PC-9 (cell line): ENCODE data around the gene RNASE12. TPM values are rescaled to one million over a fixed set of nuclear protein-coding genes. Genes with fewer than 3 reads are reported as not detected.

Experiments used
- BruUV-seq: library from RNA; stranded (reverse); fragments of 400-500 nt; replicated peaks from 2 replicates; lab custom pipeline; 2021; lab: Mats Ljungman, UMichigan
- CTCF ChIA-PET: fragments of 300-600 bp; sonication (Branson Sonifier 250); formaldehyde crosslinking; loops from one replicate; lab custom pipeline; 2022; ENCODE audit warnings: antibody characterized with exemption; lab: Charles Lee
- POLR2A ChIA-PET: fragments of 300-600 bp; sonication (Branson Sonifier 250); formaldehyde crosslinking; loops from one replicate; lab custom pipeline; 2022; ENCODE audit warnings: antibody characterized with exemption; ENCODE audit not compliant: unreplicated experiment; lab: Charles Lee
- DNase-seq, 2 experiments: peaks; one replicate each; pipeline versions ENCODE4 v3.0.0 to v3.0.0-alpha.2; 2015 to 2022; ENCODE audit warnings: mixed read lengths in 1 of 2
- H2AFZ ChIP-seq: fragments of 200-600 bp; sonication (generic); 2 replicates; pipeline ENCODE4 v1.8.1; 2017; ENCODE audit warnings: antibody characterized with exemption
- H3F3A ChIP-seq: fragments of 200-600 bp; sonication (generic); 2 replicates; pipeline ENCODE4 v1.8.1; 2017; ENCODE audit warnings: antibody characterized with exemption, mild to moderate bottlenecking, low read depth; ENCODE audit not compliant: insufficient read depth
- H3K27ac ChIP-seq: fragments of 200-600 bp; sonication (generic); 2 replicates; pipeline ENCODE4 v1.6.1; 2016; ENCODE audit warnings: mixed run types
- H3K27me3 ChIP-seq: fragments of 200-600 bp; sonication (generic); 2 replicates; pipeline ENCODE4 v1.6.1; 2016; ENCODE audit warnings: low read depth, mixed run types; ENCODE audit not compliant: insufficient read depth
- H3K36me3 ChIP-seq: fragments of 200-600 bp; sonication (generic); 2 replicates; pipeline ENCODE4 v1.6.1; 2016; ENCODE audit warnings: low read depth, mixed run types
- H3K4me1 ChIP-seq: fragments of 200-600 bp; sonication (generic); replicated peaks from 2 replicates; pipeline ENCODE4 v1.6.1; 2016; ENCODE audit warnings: mixed run types; ENCODE audit not compliant: insufficient read depth
- H3K4me2 ChIP-seq: fragments of 200-600 bp; sonication (generic); 2 replicates; pipeline ENCODE4 v1.6.1; 2017; ENCODE audit warnings: mixed run types
- H3K4me3 ChIP-seq: fragments of 200-600 bp; sonication (generic); 2 replicates; pipeline ENCODE4 v1.6.1; 2016; ENCODE audit warnings: mixed run types
- H3K79me2 ChIP-seq: fragments of 200-600 bp; sonication (generic); 2 replicates; pipeline ENCODE4 v1.6.1; 2017; ENCODE audit warnings: low read depth, mixed run types
- H3K9me2 ChIP-seq: fragments of 200-600 bp; sonication (generic); 2 replicates; pipeline ENCODE4 v1.8.1; 2017; ENCODE audit warnings: mild to moderate bottlenecking; ENCODE audit not compliant: insufficient read depth
- H3K9me3 ChIP-seq: fragments of 200-600 bp; sonication (generic); 2 replicates; pipeline ENCODE4 v1.8.1; 2016; ENCODE audit warnings: low read depth; ENCODE audit not compliant: insufficient read depth
- H4K20me1 ChIP-seq: fragments of 200-600 bp; sonication (generic); 2 replicates; pipeline ENCODE4 v1.8.1; 2017; ENCODE audit not compliant: insufficient read depth
- EZH2 ChIP-seq: fragments of 200-600 bp; sonication (generic); IDR thresholded peaks from 2 replicates; pipeline ENCODE4 v1.8.0; 2017; ENCODE audit warnings: antibody characterized with exemption, low read depth
- intact Hi-C: fragments of 100-400 bp; cut with micrococcal nuclease; formaldehyde crosslinking; loops from one replicate; pipeline ENCODE4 v1.10.0; 2022; ENCODE audit not compliant: unreplicated experiment
- total RNA-seq: library from RNA; stranded (reverse); gene quantifications from 2 replicates; pipeline ENCODE4 v1.2.3, GENCODE V29; 2021
- TF ChIP-seq, protein P1 (sequence below): fragments of 200-600 bp; sonication (generic); conservative IDR thresholded peaks from 2 replicates; pipeline ENCODE4 v1.6.1; 2017; ENCODE audit warnings: mixed run types, antibody characterized with exemption, mild to moderate bottlenecking, moderate library complexity

RNASE12 gene
- total RNA-seq, 1 experiment from 2014 or later: not detected

DNA sequence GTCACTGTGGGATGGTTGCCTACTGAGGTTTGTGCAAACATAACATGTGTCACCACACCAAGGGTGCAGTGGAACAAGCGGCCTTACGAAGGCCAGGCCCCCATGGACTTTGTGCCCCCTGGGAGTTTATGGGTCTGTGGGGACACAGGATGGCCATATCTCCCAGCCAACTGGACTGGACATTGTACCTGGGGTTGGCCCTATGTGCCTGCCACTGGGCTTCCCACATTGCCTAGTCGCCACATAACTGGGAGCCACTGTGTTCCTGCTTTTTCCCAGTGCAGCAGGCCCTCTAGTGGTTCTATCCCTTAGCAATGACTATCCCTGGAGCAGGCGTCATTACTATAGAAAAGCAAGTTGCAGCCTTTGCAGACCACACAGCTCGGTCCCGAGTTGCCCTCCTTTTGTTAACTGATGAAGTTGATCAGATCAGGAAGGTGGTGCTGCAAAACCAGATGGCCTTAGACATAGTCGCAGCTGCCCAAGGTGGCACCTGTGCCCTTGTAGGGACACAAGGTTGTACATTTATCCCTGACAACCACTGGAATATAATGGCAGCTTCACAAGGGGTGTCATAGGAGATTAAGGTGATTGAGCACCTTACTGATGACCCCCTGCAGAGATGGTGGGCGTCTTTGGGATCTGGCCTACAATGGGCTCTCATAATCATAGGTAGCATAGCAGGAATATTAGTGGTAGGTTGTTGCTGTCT, 15.2 kb upstream of the RNASE12 start:
- H3K4me1 ChIP-seq: peaks cover 6% of the 10 kb centered on the region
- ChIA-PET POLR2A (no interaction called here), CTCF (no interaction called here)
- no peak overlapping the region; the same call in 1 of the 2 replicates for H3K4me2 ChIP-seq
- H3K36me3 ChIP-seq: no peaks in the 10 kb centered on the region
- H3K27ac ChIP-seq: no peak overlapping the region
- no peaks in the 10 kb centered on the region for H3K27me3 ChIP-seq
- no peak overlapping the region for H2AFZ ChIP-seq
- intact Hi-C loops: loop anchor here (10.0 kb wide), 3 partner anchors 72 to 192 kb away; partner anchors contain the start of genes APEX1, OSGEP and TEP1
- H4K20me1 ChIP-seq: no peaks in the 10 kb centered on the region
- no peaks in the 10 kb centered on the region for H3K9me3 ChIP-seq
- peaks cover 10% of the 10 kb centered on the region; the same call in 1 of the 2 replicates for H3F3A ChIP-seq
- no peaks in the 10 kb centered on the region for H3K9me2 ChIP-seq
- no peak overlapping the region for H3K4me3 ChIP-seq
- H3K79me2 ChIP-seq: no peaks in the 10 kb centered on the region
- no TSS peak for BruUV-seq
- TF ChIP-seq, protein P1, sequence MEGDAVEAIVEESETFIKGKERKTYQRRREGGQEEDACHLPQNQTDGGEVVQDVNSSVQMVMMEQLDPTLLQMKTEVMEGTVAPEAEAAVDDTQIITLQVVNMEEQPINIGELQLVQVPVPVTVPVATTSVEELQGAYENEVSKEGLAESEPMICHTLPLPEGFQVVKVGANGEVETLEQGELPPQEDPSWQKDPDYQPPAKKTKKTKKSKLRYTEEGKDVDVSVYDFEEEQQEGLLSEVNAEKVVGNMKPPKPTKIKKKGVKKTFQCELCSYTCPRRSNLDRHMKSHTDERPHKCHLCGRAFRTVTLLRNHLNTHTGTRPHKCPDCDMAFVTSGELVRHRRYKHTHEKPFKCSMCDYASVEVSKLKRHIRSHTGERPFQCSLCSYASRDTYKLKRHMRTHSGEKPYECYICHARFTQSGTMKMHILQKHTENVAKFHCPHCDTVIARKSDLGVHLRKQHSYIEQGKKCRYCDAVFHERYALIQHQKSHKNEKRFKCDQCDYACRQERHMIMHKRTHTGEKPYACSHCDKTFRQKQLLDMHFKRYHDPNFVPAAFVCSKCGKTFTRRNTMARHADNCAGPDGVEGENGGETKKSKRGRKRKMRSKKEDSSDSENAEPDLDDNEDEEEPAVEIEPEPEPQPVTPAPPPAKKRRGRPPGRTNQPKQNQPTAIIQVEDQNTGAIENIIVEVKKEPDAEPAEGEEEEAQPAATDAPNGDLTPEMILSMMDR: peak; percentile 59
- TF ChIP-seq EZH2: no peak
- peak in 1 of 2 experiments; percentile 21 for DNase-seq

DNA sequence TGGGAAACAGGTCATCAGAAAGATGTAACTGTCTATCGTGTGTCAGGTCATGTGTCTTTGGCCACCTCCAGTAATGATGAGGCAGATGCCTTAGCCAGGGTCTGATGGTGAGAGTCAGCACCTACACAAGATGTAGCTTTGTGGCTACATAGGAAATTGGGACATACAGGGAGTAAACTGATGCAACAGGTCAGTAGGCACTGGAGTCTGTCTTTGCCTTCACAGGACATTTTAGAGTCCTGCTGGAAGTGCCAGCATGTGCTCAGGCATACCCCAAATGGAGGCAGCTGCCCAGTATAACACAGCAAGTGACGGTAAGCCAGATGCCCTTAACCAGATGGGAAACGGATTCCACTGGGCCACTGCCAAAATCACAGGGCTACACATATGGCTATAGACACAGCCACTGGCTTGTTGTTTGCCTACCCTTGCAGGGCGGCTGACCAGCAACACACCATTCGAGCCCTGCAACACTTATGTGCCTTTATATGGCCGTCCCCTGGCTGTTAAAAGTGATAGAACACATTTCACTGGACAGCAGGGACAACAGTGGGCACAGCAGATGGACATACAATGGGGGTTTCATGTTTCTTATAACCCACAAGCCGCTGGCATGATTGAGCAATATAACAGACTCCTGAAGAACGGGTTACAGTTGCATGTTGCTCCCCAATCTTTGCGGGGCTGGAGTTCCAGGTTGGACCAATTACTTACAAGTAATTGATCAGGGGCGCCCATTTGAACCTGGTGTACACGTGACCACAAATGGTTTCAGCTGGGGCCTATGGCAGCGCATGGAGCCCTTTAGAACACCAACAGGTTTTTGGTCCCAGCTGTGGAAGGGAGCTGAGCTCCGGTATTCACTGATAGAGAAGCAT, 12.9 kb upstream of the RNASE12 start:
- DNase-seq: no peak

DNA sequence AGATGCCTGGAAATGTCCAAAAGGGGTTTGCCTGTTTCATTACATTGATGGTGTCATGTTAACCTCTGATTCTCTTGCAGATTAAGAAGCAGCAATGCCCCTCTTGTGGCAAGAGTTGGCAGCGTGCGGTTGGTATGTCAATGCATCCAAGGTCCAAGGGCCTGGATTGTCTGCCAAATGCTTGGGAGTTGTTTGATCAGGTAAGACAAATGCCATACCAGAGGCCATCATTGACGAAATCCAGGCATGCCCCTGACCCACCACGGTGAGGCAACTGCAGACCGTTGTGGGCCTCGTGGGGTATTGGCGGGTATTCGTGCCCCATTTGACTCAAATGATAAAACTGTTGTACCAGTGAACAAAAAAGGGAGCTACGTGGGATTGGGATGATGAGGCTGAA, 11.4 kb upstream of the RNASE12 start:
- POLR2A ChIA-PET: no interaction called here
- H3K9me3 ChIP-seq: no peaks in the 10 kb centered on the region
- H4K20me1 ChIP-seq: no peaks in the 10 kb centered on the region
- no peaks in the 10 kb centered on the region for H3F3A ChIP-seq
- no TSS peak for BruUV-seq
- H3K36me3 ChIP-seq: no peaks in the 10 kb centered on the region
- CTCF ChIA-PET: no interaction called here
- no peaks in the 10 kb centered on the region for H3K79me2 ChIP-seq
- no peaks in the 10 kb centered on the region for H3K27me3 ChIP-seq
- no peak overlapping the region for H2AFZ ChIP-seq
- H3K27ac ChIP-seq: no peak overlapping the region
- DNase-seq: no peak
- no peak for TF ChIP-seq EZH2
- TF ChIP-seq, protein P1: no peak
- intact Hi-C loops: loop anchor here (10.0 kb wide), 3 partner anchors 68 to 188 kb away; partner anchors contain the start of genes APEX1, OSGEP and TEP1
- H3K4me2 ChIP-seq: no peak overlapping the region
- no peaks in the 10 kb centered on the region for H3K9me2 ChIP-seq
- H3K4me3 ChIP-seq: no peak overlapping the region
- H3K4me1 ChIP-seq: no peaks in the 10 kb centered on the region

More for the DNA sequence above, 12.9 kb upstream of the RNASE12 start:
- TF ChIP-seq, protein P1: no peak
- TF ChIP-seq EZH2: no peak
- H3K27ac ChIP-seq: no peak overlapping the region
- H3K27me3 ChIP-seq: no peaks in the 10 kb centered on the region
- no peaks in the 10 kb centered on the region for H3F3A ChIP-seq
- no peak overlapping the region for H3K4me3 ChIP-seq
- no peaks in the 10 kb centered on the region for H3K9me2 ChIP-seq
- H3K36me3 ChIP-seq: no peaks in the 10 kb centered on the region
- H2AFZ ChIP-seq: no peak overlapping the region
- H4K20me1 ChIP-seq: no peaks in the 10 kb centered on the region
- POLR2A ChIA-PET: no interaction called here
- no peaks in the 10 kb centered on the region for H3K79me2 ChIP-seq
- no TSS peak for BruUV-seq
- H3K4me2 ChIP-seq: no peak overlapping the region
- CTCF ChIA-PET: no interaction called here
- no peaks in the 10 kb centered on the region for H3K4me1 ChIP-seq
- no peaks in the 10 kb centered on the region for H3K9me3 ChIP-seq
- intact Hi-C loops: loop anchor here (10.0 kb wide), 3 partner anchors 69 to 189 kb away; partner anchors contain the start of genes APEX1, OSGEP and TEP1
